ENCODE measurements around the gene RAD51.
A peak's percentile ranks its signal among the peaks of the same experiment; 100 is the strongest.

The RAD51 gene

GRCh38 chr15:40722934-40723333, 28.0 kb downstream of the RAD51 start:
- no peak for DNase-seq

- DNase-seq: no peak
Measured at GRCh38 chr15:40723919-40724318, 28.9 kb downstream of the RAD51 start.

- DNase-seq: no peak
Measured at GRCh38 chr15:40731034-40731433, 36.1 kb downstream of the RAD51 start.

GRCh38 chr15:40736575-40736974, 41.6 kb downstream of the RAD51 start:
- no peak for DNase-seq

GRCh38 chr15:40737048-40737447, 42.1 kb downstream of the RAD51 start:
- DNase-seq: no peak

GRCh38 chr15:40739047-40739446, 44.1 kb downstream of the RAD51 start:
- DNase-seq: no peak

- DNase-seq: no peak
Measured at GRCh38 chr15:40739854-40740253, 44.9 kb downstream of the RAD51 start.

- DNase-seq: no peak
Measured at GRCh38 chr15:40743485-40743901, 48.5 kb downstream of the RAD51 start.

- DNase-seq: no peak
Measured at GRCh38 chr15:40743921-40744814, 49.2 kb downstream of the RAD51 start.

GRCh38 chr15:40744815-40745152, 49.8 kb downstream of the RAD51 start:
- DNase-seq: no peak

- DNase-seq: no peak
Measured at GRCh38 chr15:40746916-40747418, 52.0 kb downstream of the RAD51 start.

- no peak for DNase-seq
Measured at GRCh38 chr15:40747685-40748631, 53.0 kb downstream of the RAD51 start.

GRCh38 chr15:40749151-40749630, 54.2 kb downstream of the RAD51 start:
- DNase-seq: no peak

- DNase-seq: no peak
Measured at GRCh38 chr15:40750885-40751284, 55.9 kb downstream of the RAD51 start.

GRCh38 chr15:40751745-40752144, 56.8 kb downstream of the RAD51 start:
- DNase-seq: no peak

GRCh38 chr15:40754574-40754882, 59.6 kb downstream of the RAD51 start:
- DNase-seq: no peak

- DNase-seq: peak; percentile 86
Measured at GRCh38 chr15:40754883-40755811, 60.2 kb downstream of the RAD51 start, which contains the start of gene RMDN3. Gene RMDN3, minus strand, starts transcription at chr15:40755254. Its CDS starts 471 bp downstream, at chr15:40754783.

GRCh38 chr15:40755812-40756208, 60.8 kb downstream of the RAD51 start:
- no peak for DNase-seq

GRCh38 chr15:40756938-40757337, 62.0 kb downstream of the RAD51 start:
- no peak for DNase-seq

GRCh38 chr15:40759961-40760360, 65.0 kb downstream of the RAD51 start:
- DNase-seq: no peak

GRCh38 chr15:40762919-40763800, 68.2 kb downstream of the RAD51 start:
- no peak for DNase-seq

Measured in T1000 (cell line).